Right ventricle myocardium superior (tissue), 1 donor: Measurements from ENCODE around the gene LY6G6D. TPM values are rescaled to one million over a fixed set of nuclear protein-coding genes. Genes with fewer than 3 reads are reported as not detected.
"Not testable (repeated sequence)": the region's sequence is repeated elsewhere in the genome, so short reads cannot be mapped to it uniquely, and the experiment has no call there.

Experiments
- ATAC-seq: fragments of 200-7000 bp; cut with Tn5 transposase; one replicate; pipeline ENCODE4 v1.9.1; 2020; ENCODE audit warnings: mild to moderate bottlenecking; ENCODE audit not compliant: poor library complexity
- DNase-seq: peaks from one replicate; pipeline ENCODE4 v3.0.0-alpha.2; 2020
- intact Hi-C: fragments of 100-400 bp; cut with DNase I; formaldehyde crosslinking; loops from one replicate; pipeline ENCODE4 v1.11.2; 2022
- total RNA-seq: library from RNA; stranded (reverse); fragmentation: NEBNext Ultra II Directional; extraction: Animal tissue kit (Norgen Biotek cat#: 25700); gene quantifications from one replicate; pipeline ENCODE4 v1.2.1, GENCODE V29; 2021
- donor health status: DM: no; HTN: yes; CAD: no; lungs with severe emphysema.

The LY6G6D gene
- total RNA-seq, 1 donor from 2014 or later = not detected

GRCh38 chr6:31690231-31691077 lies 24.7 kb upstream of the LY6G6D start:
- no peak for DNase-seq
- no peak for ATAC-seq
- intact Hi-C loops = no loop called here

- no peak for DNase-seq
- no peak for ATAC-seq
- intact Hi-C loops = no loop called here
Observed at GRCh38 chr6:31691078-31691463, 24.1 kb upstream of the LY6G6D start.

GRCh38 chr6:31691564-31692108 lies 23.5 kb upstream of the LY6G6D start:
- intact Hi-C loops = no loop called here
- ATAC-seq = no peak
- no peak for DNase-seq

- ATAC-seq = no peak
- intact Hi-C loops = no loop called here
- no peak for DNase-seq
Observed at GRCh38 chr6:31692353-31692752, 22.8 kb upstream of the LY6G6D start.

GRCh38 chr6:31692886-31693285 lies 22.3 kb upstream of the LY6G6D start:
- DNase-seq (no peak), ATAC-seq (no peak)
- intact Hi-C loops = no loop called here

- ATAC-seq (no peak), DNase-seq (no peak)
- intact Hi-C loops = no loop called here
Observed at GRCh38 chr6:31693535-31693934, 21.6 kb upstream of the LY6G6D start.

- ATAC-seq (no peak), DNase-seq (no peak)
- intact Hi-C loops = no loop called here
Observed at GRCh38 chr6:31697555-31697954, 17.6 kb upstream of the LY6G6D start.

GRCh38 chr6:31700740-31701401 lies 14.3 kb upstream of the LY6G6D start:
- DNase-seq (no peak), ATAC-seq (no peak)
- intact Hi-C loops = loop anchor here (5.0 kb wide), 1 partner anchor 36 kb away; the partner anchor contains the start of gene CLIC1

- intact Hi-C loops = loop anchor here (5.0 kb wide), 1 partner anchor 35 kb away; the partner anchor contains the start of gene CLIC1
- peak; percentile 58 for DNase-seq
Observed at GRCh38 chr6:31701666-31702404, 13.3 kb upstream of the LY6G6D start.

GRCh38 chr6:31702405-31702818 lies 12.7 kb upstream of the LY6G6D start:
- ATAC-seq = peak; percentile 8
- intact Hi-C loops = loop anchor here (5.0 kb wide), 1 partner anchor 35 kb away; the partner anchor contains the start of gene CLIC1

More at GRCh38 chr6:31701666-31702404, 13.3 kb upstream of the LY6G6D start:
- no peak for ATAC-seq

GRCh38 chr6:31702819-31703716 lies 12.1 kb upstream of the LY6G6D start, which contains the start of gene ABHD16A:
TSS of gene ABHD16A (minus strand) at chr6:31703324. CDS start at chr6:31703281, 43 bp downstream.
- DNase-seq (peak; percentile 100), ATAC-seq (peak; percentile 99)
- intact Hi-C loops = loop anchor here (5.0 kb wide), 1 partner anchor 34 kb away; the partner anchor contains the start of gene CLIC1

More at GRCh38 chr6:31702405-31702818, 12.7 kb upstream of the LY6G6D start:
- DNase-seq = no peak

GRCh38 chr6:31705931-31706330 lies 9.2 kb upstream of the LY6G6D start:
- DNase-seq = no peak
- intact Hi-C loops = no loop called here

GRCh38 chr6:31706599-31706998 lies 8.5 kb upstream of the LY6G6D start, which contains the start of gene LY6G6F:
TSS of gene LY6G6F (plus strand) at chr6:31706866. CDS start at chr6:31706907, 41 bp downstream.
- ATAC-seq (no peak), DNase-seq (no peak)
- intact Hi-C loops = no loop called here

More at GRCh38 chr6:31705931-31706330, 9.2 kb upstream of the LY6G6D start:
- no peak for ATAC-seq

- intact Hi-C loops = no loop called here
- DNase-seq = no peak
- no peak for ATAC-seq
Observed at GRCh38 chr6:31707701-31708100, 7.4 kb upstream of the LY6G6D start.

GRCh38 chr6:31708224-31708623 lies 6.9 kb upstream of the LY6G6D start:
- no peak for ATAC-seq
- no peak for DNase-seq
- intact Hi-C loops = no loop called here

GRCh38 chr6:31709157-31709556 lies 6.0 kb upstream of the LY6G6D start:
- not testable (repeated sequence) for DNase-seq, ATAC-seq

GRCh38 chr6:31710523-31711219 lies 4.5 kb upstream of the LY6G6D start:
- DNase-seq = no peak
- intact Hi-C loops = no loop called here
- no peak for ATAC-seq

More at GRCh38 chr6:31709157-31709556, 6.0 kb upstream of the LY6G6D start:
- intact Hi-C loops = not testable (repeated sequence)
